Muscle layer of colon (tissue), 2 donors: ENCODE measurements around the gene MAPK8IP1.

Experiments used
- H3K27ac ChIP-seq: one replicate; pipeline ENCODE4 v1.7.0; 2013; ENCODE audit warnings: low read depth, mild to moderate bottlenecking, low read length, moderate library complexity
- H3K27me3 ChIP-seq, 2 donors: one replicate each; pipeline ENCODE4 v1.7.0; 2013; ENCODE audit warnings: low read length in 2 of 2, mild to moderate bottlenecking in 2 of 2; ENCODE audit not compliant: insufficient read depth in 2 of 2, control insufficient read depth in 1 of 2
- H3K36me3 ChIP-seq: one replicate; pipeline ENCODE4 v1.7.0; 2013; ENCODE audit warnings: mild to moderate bottlenecking, low read length; ENCODE audit not compliant: insufficient read depth
- H3K4me1 ChIP-seq: one replicate; pipeline ENCODE4 v1.7.0; 2013; ENCODE audit warnings: mild to moderate bottlenecking, low read length; ENCODE audit not compliant: insufficient read depth
- H3K4me3 ChIP-seq, 2 donors: one replicate each; pipeline ENCODE4 v1.7.0; 2013; ENCODE audit warnings: low read length in 2 of 2, low read depth in 1 of 2, mild to moderate bottlenecking in 1 of 2, moderate library complexity in 1 of 2
- H3K9ac ChIP-seq: one replicate; pipeline ENCODE4 v1.7.0; 2013; ENCODE audit warnings: low read length
- H3K9me3 ChIP-seq: one replicate; pipeline ENCODE4 v1.7.0; 2013; ENCODE audit warnings: mild to moderate bottlenecking, low read length
- donor health status: abdominal sarcoma.
- donor health status: Adenocarcinoma of cecum.

The MAPK8IP1 gene

GRCh38 chr11:45851228-45851627 lies 34.2 kb upstream of the MAPK8IP1 start:
- Histone ChIP-seq H3K4me1 (peaks cover 78% of the 10 kb centered on the region), H3K9ac (no peak overlapping the region), H3K27ac (peak overlapping the region; percentile 40), H3K36me3 (peaks cover 7% of the 10 kb centered on the region), H3K9me3 (no peaks in the 10 kb centered on the region), H3K27me3 (no peaks in the 10 kb centered on the region), H3K4me3 (no peak overlapping the region)

DNA sequence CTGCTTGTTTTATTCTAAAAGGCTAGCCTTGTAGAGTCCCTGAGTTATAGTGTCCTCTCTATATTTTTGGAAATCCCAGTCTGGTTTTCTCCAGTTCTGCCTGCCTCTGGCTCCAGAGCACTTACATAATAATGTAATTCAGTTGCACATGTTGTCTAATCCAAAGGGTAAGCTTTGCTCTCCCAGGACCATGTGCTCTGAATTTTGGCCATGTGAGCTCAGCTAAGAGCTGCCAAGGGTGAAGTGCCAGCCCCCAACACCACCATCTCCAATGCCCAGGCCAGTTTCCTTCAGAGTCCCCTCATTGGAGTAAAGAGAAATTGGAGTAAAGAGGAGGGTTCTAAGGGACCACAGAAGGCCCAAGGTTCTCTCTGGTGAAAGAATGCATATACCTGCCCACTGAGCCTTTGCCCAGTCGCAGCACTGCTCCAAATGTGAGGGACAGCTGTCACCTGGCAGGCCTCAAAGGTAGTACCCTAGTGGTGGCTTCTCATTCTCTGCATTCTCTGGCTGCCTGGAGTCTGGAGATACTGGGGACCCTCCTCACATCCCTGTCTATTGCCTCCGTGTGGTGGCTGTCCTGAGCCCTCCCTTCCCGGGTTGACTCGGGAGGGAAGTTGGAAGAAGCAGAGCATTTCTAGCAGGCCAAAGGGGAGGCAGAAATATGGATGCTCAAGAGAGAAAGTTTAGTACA lies 33.3 kb upstream of the MAPK8IP1 start:
- Histone ChIP-seq H3K27ac (peak overlapping the region; percentile 46), H3K4me1 (peaks cover 82% of the 10 kb centered on the region), H3K4me3 (no peak overlapping the region)

GRCh38 chr11:45852712-45853101 lies 32.7 kb upstream of the MAPK8IP1 start:
- Histone ChIP-seq H3K27ac (peak overlapping the region; percentile 46), H3K27me3 (no peaks in the 10 kb centered on the region), H3K4me3 (no peak overlapping the region), H3K4me1 (peaks cover 87% of the 10 kb centered on the region), H3K9me3 (no peaks in the 10 kb centered on the region), H3K36me3 (peaks cover 12% of the 10 kb centered on the region), H3K9ac (no peak overlapping the region)

More for the DNA sequence above, 33.3 kb upstream of the MAPK8IP1 start:
- peaks cover 12% of the 10 kb centered on the region for H3K36me3 ChIP-seq
- no peak overlapping the region for H3K9ac ChIP-seq
- H3K27me3 ChIP-seq = no peaks in the 10 kb centered on the region
- H3K9me3 ChIP-seq = no peaks in the 10 kb centered on the region

GRCh38 chr11:45853332-45854219 lies 31.9 kb upstream of the MAPK8IP1 start:
- H3K4me1 ChIP-seq = peaks cover 92% of the 10 kb centered on the region
- H3K36me3 ChIP-seq = peaks cover 12% of the 10 kb centered on the region
- no peaks in the 10 kb centered on the region for H3K9me3 ChIP-seq
- no peak overlapping the region for H3K4me3 ChIP-seq
- H3K27ac ChIP-seq = peak overlapping the region; percentile 36
- H3K27me3 ChIP-seq = no peaks in the 10 kb centered on the region
- no peak overlapping the region for H3K9ac ChIP-seq

GRCh38 chr11:45855308-45855707 lies 30.1 kb upstream of the MAPK8IP1 start:
- Histone ChIP-seq H3K4me1 (peaks cover 96% of the 10 kb centered on the region), H3K27me3 (no peaks in the 10 kb centered on the region), H3K27ac (peak overlapping the region; percentile 77), H3K9ac (peak overlapping the region; percentile 2), H3K9me3 (no peaks in the 10 kb centered on the region), H3K4me3 (no peak overlapping the region), H3K36me3 (peaks cover 12% of the 10 kb centered on the region)

- peaks cover 96% of the 10 kb centered on the region for H3K4me1 ChIP-seq
These were observed 29.4 kb upstream of the MAPK8IP1 start for GRCh38 chr11:45856044-45856468.

GRCh38 chr11:45857961-45858474 lies 27.4 kb upstream of the MAPK8IP1 start:
- peak overlapping the region; percentile 35 for H3K9ac ChIP-seq
- H3K27me3 ChIP-seq = no peaks in the 10 kb centered on the region
- no peaks in the 10 kb centered on the region for H3K9me3 ChIP-seq
- peaks cover 38% of the 10 kb centered on the region for H3K36me3 ChIP-seq
- peak overlapping the region; percentile 84 for H3K27ac ChIP-seq
- H3K4me1 ChIP-seq = peaks cover 82% of the 10 kb centered on the region
- peak overlapping the region in 1 of 2 donors; percentile 14 for H3K4me3 ChIP-seq

More at GRCh38 chr11:45856044-45856468, 29.4 kb upstream of the MAPK8IP1 start:
- H3K9me3 ChIP-seq = no peaks in the 10 kb centered on the region
- no peak overlapping the region for H3K4me3 ChIP-seq
- H3K27me3 ChIP-seq = no peaks in the 10 kb centered on the region
- peak overlapping the region; percentile 77 for H3K27ac ChIP-seq
- H3K9ac ChIP-seq = peak overlapping the region; percentile 2
- H3K36me3 ChIP-seq = peaks cover 19% of the 10 kb centered on the region

DNA sequence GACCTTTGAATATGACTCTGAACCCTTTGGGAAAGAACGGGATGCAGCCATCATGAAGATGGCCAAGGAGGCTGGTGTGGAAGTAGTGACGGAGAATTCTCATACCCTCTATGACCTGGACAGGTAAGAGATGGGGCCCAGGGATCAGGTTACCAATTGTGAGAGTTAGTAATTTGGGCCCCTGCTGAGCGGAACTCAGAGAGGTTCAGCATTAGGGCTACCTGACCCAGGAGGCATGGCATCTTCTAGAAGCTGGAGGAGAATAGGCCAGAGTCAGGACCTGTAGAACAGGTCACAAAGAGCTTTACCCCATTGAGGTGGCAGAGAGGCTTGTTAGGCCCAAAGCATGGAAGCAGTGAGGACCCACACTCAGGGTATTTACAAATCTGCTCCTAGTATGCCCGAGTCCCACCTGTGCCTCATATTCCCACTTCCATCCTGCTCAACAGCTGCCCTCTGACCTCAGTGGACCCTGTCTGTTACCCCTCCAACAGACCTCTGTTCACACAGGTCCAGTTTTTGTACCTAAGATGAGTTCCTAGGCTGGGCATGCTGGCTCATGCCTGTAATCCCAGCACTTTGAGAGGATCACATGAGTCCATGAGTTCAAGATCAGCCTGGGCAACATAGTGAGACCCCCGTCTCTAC lies 26.6 kb upstream of the MAPK8IP1 start:
- peak overlapping the region in 1 of 2 donors; percentile 14 for H3K4me3 ChIP-seq
- no peaks in the 10 kb centered on the region for H3K9me3 ChIP-seq
- no peaks in the 10 kb centered on the region for H3K27me3 ChIP-seq
- peak overlapping the region; percentile 35 for H3K9ac ChIP-seq
- H3K4me1 ChIP-seq = peaks cover 75% of the 10 kb centered on the region
- peaks cover 41% of the 10 kb centered on the region for H3K36me3 ChIP-seq
- peak overlapping the region; percentile 84 for H3K27ac ChIP-seq

GRCh38 chr11:45859661-45860140 lies 25.8 kb upstream of the MAPK8IP1 start:
- no peak overlapping the region for H3K4me3 ChIP-seq
- no peaks in the 10 kb centered on the region for H3K27me3 ChIP-seq
- H3K27ac ChIP-seq = peak overlapping the region; percentile 84
- H3K9ac ChIP-seq = no peak overlapping the region
- peaks cover 48% of the 10 kb centered on the region for H3K36me3 ChIP-seq
- H3K4me1 ChIP-seq = peaks cover 66% of the 10 kb centered on the region
- H3K9me3 ChIP-seq = no peaks in the 10 kb centered on the region

- H3K27ac ChIP-seq = peak overlapping the region; percentile 84
- H3K9me3 ChIP-seq = no peaks in the 10 kb centered on the region
- H3K4me1 ChIP-seq = peaks cover 60% of the 10 kb centered on the region
- H3K27me3 ChIP-seq = no peaks in the 10 kb centered on the region
- no peak overlapping the region for H3K4me3 ChIP-seq
- peaks cover 55% of the 10 kb centered on the region for H3K36me3 ChIP-seq
- peak overlapping the region; percentile 21 for H3K9ac ChIP-seq
These were observed 25.1 kb upstream of the MAPK8IP1 start for GRCh38 chr11:45860348-45860747.
